HG02970 (cell line): ENCODE data around the gene TPST2.

ENCODE experiments used
- ATAC-seq: cut with Tn5 transposase; IDR thresholded peaks from one replicate; pipeline ENCODE4 v1.9.1; 2021; ENCODE audit warnings: mild to moderate bottlenecking, moderate library complexity, moderate number of reproducible peaks; ENCODE audit not compliant: unreplicated experiment, low FRiP score

Gene TPST2

DNA sequence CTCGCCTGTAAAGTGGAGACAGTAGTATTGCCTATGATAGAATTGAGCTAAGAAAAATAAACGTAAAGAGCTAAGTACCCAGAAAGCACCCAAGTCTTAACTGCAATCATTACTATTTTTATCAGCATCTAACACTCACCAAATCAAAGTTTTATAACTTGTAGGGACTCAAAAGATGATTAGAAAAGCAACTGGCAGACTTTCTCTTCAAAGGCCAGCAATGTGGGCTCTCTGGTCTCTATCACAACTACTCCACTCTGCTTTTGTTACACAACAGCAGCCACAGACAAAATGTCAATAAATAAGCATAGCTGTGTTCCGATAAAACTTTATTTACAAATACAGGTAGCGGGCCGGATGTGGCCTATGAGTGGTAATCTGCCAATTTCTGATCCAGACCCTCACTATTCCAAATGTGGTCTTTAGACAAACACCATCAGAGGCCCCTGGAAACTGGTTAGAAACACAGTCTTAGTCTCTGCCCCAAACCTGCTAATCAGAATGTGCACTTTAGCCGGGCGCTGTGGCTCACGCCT lies 8.2 kb downstream of the TPST2 start:
- no peak for ATAC-seq

DNA sequence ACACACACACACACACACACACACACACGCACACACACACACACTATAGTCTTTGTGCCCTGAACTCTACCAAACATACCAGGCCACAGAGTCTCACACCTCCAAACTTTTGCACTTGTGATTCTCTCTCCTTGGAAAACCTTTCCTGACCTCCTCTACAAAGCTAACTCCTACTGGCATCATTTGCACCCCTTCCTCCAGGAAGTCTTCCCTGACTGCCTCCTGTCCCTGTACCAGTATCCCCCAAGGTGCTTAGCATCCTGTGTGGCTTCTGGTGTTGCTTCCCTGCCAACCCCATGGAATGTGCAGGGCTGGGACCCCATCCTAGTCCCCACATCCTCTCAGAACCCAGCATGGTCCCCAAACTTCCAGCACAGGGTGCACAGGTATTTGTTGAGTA lies 8.9 kb downstream of the TPST2 start:
- no peak for ATAC-seq

DNA sequence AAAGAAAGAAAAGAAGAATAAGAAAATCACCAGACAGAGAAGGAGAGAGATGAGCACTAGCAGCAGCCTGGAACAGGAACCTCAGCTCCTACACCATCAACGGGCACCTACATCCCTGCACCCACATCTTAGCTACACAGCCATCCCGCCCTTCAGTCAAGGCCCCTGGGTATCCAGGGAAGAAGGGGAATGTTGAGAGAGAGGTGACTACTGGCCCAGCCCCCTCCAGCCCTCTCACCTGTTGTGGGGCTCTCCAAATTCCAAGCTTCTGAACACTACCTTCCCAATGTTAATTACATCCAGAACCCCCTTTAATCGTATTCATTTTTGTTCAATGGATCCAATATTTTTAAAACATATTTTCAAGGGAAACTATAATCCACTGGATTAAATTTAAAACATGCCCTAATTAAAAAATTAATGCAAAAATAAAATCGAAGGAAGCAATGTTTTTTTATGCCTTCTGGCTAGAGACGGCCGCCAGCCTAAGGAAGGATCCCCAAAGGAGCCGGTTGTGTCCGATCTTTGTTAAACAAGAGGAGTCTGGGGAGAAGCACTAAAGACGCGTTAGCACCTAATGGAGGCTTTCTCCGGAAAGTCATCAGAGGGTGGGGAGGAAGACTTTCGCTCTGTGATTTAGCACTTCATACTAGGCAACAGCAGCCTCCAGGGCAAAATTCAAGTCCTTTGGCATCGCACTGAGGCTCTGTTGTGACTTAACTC lies 9.5 kb downstream of the TPST2 start:
- no peak for ATAC-seq

DNA sequence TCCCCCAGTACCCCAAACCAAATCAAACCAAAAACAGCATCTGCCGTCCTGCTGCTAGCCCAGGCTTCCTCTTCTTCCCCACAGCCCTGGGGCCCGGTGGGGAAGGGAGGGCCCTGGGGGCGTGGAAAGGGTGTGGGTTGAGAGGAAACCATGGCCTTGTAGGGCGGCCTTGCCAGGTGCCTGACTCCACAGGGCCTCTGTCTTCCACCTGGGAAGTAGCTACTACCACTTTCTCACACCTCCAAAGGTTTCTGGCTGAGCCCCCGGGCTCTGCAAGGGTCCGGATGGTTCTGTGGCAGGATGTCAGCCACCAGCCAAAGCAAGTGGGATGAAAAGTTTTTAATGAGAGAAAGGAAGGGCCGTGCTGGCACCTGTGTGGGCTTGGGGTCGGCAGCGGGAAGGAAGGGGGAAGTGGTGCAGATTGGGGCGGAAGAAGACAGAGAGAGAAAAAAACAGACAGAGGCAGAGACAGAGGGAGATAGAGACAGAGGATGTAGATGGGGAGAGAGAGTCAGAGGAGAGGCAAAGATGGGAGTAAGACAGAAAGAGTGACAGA lies 10.5 kb downstream of the TPST2 start:
- no peak for ATAC-seq

DNA sequence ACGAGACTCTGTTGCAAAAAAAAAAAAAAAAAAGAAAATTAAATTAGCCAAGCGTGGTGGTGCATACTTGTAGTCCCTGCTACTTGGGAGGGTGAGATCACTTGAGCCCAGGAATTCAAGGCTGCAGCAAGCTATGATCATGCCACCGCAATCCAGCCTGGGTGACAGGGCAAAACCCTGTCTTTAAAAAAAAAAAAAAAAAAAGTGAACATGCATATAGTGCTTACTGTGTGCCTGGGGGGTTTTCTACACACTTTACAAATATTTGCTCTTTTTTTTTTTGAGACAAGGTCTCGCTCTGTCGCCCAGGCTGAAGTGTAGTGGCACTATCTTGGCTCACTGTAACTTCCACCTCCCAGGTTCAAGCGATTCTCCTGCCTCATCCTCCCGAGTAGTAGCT lies 12.9 kb downstream of the TPST2 start:
- ATAC-seq: no peak

DNA sequence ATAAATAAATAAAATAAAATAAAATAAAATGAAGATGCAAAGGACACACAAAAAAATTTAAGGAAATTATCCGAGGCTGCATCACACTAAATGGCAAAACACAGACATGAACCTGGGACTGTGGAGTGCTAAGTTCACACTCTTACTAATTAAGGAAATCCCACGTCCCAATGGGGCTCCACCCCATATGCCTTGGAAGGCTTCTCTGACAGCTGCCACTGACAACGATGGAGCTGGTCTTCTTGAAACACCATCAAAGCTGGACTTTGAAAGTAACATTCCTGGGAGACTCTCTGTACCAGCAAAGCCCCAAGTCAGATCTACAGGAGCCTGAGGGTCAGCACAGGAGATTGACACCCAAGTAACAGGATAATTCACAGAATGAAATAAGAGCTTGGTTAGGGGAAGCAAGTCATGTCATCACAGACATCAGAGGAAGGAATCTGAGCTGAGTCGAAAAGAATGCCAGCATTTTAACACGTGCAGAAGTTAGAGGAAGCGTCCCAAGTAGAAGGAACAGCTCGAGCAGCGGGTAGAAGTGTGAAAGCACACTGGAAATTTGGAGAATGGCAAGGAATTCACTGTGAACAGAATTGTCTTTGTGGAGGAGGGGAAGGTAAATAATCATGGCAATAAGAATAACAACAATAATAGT lies 13.8 kb downstream of the TPST2 start:
- ATAC-seq: no peak

DNA sequence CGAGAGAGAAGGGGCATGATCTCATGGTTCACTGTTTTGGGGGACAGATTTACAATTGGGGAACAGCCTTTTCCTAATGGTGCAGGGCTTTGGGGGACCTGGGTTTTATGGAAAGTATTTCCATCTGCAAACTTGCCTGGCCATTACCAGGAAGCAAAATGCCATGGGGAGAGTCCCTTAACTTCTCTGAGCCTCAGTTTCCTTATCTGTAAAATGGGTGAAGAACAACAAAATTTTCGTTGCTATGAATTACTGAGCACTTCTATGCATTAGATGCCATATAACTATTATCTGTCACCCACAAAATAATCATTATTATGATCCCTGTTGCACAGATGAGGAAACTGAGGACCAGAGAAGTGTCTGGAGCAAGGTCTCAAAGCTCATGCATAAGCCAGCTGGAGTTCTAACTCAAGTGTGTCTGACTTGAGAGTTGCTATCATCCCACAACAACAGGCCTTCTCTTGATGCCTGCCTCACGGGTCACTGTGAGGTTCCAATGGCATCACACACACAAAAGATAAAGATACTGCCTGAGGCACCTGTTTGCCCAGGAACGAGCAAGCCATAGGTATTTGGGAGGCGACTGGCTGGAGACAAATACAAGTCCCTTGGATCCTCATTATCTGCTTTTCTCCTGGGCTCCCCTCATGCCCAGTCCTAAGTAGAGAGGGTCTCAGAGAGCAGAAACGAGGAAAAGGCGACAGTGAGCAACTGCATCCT lies 15.8 kb downstream of the TPST2 start:
- ATAC-seq: no peak

DNA sequence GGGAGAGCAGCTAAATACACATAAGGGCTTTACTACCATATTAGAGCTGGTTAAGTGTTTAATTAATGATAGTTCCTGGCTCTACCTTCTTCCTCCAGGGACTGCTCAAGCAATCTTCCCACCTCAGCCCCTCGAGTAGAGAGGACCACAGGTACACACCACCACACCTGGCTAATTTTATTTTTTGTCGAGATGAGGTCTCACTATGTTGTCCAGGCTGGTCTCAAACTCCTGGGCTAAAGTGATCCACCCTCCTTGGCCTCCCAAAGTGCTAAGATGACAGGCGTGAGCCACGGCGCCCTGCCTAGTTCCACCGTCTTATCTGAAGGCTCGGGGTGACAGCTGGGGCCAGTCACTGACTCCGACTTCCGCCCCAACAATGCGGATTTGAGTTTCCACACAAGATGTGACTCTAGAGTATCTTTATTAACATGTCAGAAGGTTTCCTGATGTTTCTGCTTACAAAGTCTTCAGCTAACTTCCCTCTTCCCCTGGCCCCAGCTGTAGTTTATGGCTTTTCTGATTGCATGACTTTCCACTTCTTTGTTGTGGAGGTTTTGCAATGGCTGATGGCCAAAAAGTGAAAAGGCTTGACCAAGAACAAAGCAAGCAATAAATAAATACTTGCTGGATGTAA lies 16.8 kb downstream of the TPST2 start:
- no peak for ATAC-seq

DNA sequence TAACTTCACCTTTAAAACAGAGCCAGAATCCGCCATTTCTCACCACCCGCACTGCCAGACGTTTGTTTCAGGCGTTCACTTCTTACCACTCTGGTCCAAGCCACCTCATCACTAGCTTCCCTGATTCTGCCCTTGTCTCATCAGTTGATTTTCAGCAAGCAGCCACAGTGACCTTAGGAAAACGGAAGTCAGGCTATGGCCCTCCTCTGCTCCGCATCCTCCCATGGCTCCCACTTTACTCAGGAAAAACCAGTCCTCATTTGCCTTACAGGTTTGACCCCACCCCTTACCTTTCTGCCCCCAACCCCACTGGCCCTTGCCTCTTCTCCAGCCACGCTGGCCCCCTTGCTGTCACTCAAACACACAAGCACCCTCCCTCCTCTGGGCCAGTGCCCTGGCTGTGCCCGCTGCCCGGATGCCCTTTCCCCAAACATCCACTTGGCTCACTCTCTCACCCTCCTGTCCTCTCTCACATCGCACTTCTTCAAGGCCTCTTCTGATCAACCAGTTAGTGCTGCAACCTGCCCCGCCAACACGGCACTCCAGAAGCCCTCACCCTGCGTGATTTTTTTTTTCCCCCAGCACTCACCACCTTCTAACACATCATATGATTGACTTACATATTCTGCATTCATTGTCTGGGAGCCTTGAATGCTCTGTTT lies 18.9 kb downstream of the TPST2 start:
- no peak for ATAC-seq

DNA sequence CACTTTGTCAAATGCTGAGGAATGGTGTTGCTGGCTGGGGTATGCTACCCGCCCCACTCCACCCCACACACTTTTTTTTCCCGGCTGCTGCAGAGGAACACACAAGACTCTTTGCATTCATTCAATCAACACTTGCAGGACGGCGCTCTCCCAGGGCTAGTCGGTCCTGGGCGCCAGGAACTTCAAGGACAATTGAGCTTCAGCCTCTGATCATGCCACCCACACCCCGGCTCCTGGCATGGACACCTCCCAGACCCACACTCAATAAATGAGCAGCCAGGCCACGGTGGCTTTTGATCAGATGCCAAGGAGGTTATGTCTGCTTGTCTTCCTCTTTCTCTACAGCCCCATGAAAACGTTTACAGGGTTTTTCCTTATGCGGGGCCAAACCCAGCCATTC lies 19.8 kb downstream of the TPST2 start:
- ATAC-seq: no peak

DNA sequence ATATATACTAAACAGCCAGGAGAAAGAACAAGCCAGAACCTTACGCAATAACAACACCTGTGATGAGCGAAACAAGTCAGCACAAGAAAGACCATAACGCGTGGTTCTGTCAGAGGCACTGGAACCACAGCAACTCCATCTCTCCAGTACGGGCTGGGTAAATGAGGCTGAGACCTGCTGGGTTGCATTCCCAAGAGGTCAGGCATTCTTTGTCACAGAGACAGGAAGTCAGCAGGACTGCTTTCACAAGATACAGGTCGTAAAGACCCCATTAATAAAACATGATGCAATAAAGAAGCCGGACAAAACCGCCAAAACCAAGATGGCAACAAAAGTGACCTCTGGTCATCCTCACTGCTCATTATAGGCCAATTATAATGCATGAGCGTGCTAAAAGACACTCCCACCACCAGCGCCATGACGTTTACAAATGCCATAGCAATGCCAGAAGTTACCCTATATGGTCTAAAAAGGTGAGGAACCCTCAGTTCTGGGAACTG lies 21.7 kb downstream of the TPST2 start:
- no peak for ATAC-seq

DNA sequence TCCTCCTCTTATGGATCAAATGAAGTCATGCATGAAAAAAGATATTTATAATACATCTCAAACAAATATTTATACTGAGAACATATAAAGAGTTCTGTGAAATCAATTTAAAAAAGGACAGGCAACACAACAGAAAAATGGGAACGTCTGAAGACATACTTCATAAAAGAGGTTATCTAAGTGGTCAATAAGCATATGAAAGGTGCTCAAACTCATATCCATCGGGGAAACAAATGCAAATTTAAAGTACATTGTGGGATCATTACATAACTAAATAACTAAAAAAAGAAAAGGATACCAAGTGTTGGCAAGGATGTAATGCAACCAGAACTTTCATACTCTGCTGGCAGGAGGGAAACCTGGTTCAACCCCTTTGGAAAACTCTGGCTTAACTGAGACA lies 22.3 kb downstream of the TPST2 start:
- no peak for ATAC-seq

DNA sequence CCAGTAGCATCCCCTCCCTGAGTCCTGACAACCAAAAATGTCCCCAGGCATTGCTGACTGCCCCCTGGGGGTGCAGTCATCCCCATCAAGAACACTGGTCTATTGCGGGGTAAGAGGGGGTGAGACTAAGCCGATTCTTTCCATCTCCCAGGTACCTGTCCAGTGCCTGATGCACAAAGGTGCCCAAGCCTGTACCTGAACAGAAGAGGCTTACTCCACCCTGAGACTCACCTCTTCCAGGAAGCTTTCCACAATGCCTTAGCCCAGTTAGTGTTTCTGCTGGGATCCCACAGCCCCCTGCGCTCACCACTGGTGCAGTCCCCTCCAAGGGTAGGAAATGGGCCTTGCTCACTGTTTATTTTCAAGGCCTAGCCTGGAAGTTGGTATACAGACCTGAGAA lies 22.9 kb downstream of the TPST2 start:
- ATAC-seq: no peak

DNA sequence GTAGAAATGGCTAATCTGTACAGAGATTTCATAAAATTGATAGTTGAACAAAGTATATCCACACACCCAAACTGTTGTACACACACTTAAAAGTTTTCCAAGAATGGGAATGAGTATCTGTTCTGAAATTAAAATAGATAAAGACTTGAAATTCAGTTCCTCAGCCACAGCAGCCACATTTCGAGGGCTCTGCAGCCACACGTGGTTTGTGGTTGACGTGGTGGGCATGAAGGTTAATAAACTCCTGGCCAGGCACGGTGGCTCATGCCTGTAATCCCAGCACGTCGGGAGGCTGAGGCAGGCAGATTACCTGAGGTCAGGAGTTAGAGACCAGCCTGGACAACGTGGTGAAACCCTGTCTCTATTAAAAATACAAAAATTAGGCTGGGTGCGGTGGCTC lies 24.0 kb downstream of the TPST2 start:
- ATAC-seq: no peak

DNA sequence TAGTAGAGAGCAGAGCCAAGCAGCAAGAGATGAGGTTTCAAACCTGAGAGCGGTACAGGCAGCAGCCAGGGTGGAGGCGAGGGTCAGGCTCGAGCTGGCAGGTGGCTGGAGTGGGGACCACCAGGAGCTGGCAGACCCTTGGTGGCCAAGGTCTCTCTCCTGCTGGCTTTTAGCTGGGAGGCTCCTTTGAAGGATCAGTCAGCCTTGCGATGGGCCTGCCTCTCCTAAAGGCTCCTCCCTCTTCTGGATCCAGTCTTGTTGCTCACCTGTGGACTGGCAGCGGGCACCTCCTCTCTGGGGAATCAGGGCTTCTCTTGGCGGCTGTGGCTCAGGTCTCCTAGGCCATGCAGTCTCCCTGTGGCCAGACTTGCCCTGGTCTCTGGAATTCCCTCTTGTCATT lies 24.8 kb downstream of the TPST2 start:
- ATAC-seq: no peak

DNA sequence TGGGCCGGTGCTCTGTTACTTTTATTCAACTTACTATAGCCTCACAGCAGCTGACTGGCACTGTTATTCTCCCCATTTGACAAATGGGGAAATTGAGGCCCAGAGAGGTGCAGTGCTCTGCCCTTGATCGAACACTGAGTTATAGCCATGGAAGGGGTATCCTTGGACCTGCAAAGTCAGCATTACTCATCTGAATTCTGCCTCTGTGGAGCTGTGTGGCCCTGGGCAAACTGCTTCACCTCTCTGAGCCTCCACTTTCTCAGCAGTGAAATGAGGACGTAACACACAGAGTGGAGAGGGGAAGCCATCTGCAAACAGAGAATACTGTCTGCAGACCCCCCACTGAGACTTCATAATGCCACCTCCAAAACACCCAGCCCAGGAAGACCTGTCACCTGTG lies 25.3 kb downstream of the TPST2 start:
- ATAC-seq: no peak

DNA sequence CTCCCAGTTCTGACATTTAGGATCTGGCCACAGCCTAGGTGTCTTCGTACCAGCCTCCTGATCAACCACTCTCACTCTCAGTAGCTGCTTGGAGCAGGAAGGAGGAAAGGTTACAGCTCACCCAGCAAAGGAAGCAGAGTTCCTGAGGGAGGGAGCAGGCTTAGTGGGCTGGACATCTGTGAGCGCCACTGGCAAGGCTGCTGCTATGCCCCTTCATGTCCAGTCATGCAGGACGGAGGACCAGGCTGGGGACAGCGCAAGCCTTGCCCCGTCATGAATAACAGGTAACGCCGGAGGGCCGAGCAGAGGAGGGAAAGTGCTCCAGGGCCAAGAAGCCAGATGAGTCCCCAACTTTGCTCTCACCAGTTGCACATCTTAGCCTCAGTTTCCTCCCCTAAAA lies 25.8 kb downstream of the TPST2 start:
- ATAC-seq: no peak

DNA sequence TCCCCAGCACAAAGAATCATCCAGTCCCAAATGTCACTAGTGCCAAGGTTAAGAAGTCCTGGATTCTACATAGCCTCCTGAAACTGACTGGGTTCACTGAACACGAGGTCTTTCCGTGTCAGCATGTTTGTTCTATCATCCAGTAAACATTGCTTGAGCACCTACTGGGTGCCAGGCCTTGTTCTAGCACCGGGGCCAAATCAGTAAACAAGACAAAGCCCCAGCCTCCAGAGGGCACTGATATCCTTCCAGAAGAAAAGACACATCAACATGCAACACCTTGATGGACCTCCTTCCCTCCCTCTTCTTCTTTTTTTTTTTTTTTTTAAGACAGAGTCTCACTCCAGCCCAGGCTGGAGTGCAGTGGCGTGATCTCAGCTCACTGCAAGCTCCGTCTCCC lies 26.9 kb downstream of the TPST2 start:
- no peak for ATAC-seq

DNA sequence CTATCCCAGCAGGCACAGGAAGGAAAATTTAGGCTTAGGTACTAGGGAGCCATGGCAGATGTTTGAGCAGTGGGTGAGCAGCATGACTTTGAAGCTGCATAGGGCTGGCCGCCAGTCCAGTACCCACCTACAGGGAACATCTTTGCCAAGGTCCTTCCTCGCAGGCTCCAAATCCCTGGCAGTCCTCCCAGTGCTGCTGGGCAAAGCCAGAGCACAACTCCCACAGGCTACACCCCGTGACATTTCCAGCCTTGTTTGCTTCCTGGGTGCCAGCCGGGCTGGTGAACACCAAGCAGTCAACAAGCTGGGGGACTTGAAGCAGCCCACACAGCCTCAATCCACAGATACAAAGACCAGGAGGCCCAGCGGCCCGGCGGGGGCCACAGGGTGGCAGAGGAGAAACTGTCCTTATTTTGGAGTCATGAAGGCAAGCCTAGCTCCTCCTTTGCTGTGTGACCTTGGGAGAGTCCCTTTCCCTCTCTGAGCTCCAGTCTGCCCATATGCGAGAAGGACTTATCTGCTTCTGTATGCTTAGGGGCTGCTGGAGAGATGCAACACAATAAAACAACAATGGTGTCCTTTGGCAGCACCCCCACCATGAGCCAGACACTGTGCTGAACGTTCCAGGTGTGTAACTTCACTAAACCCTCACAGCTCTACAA lies 28.0 kb downstream of the TPST2 start:
- ATAC-seq: no peak
